H1 (cell line): ENCODE results near the gene C10orf95. TPM values are rescaled to one million over a fixed set of nuclear protein-coding genes. Genes with fewer than 3 reads are reported as not detected.

ENCODE experiments used
- CTCF ChIA-PET: fragments of 300-600 bp; sonication (Branson Sonifier 250); formaldehyde crosslinking; loops from one replicate; lab custom pipeline; 2021; ENCODE audit not compliant: partially characterized antibody; lab: Charles Lee
- POLR2A ChIA-PET: fragments of 300-600 bp; sonication (Branson Sonifier 250); formaldehyde crosslinking; loops from one replicate; lab custom pipeline; 2021; ENCODE audit warnings: inconsistent platforms; ENCODE audit not compliant: partially characterized antibody; lab: Charles Lee
- DNase-seq, 2 experiments: peaks; one replicate each; pipeline versions ENCODE4 v3.0.0 to v3.0.0-alpha.2; 2010 to 2022; ENCODE audit warnings: low spot score in 2 of 2, low read depth in 1 of 2, mixed read lengths in 1 of 2
- FAIRE-seq: peaks from 2 replicates; lab custom pipeline; 2011; peaks lifted over from hg19 to GRCh38; lab: Jason Lieb, UNC
- H2AFZ ChIP-seq: 2 replicates; pipeline ENCODE4 v1.8.1; 2012; ENCODE audit warnings: low read length, inconsistent platforms
- H2AK5ac ChIP-seq: 2 replicates; pipeline ENCODE4 v1.6.1; 2013; ENCODE audit warnings: low read depth, low read length
- H2BK120ac ChIP-seq: replicated peaks from 2 replicates; pipeline ENCODE3; 2013; ENCODE audit warnings: low read depth, low read length, inconsistent platforms
- H2BK12ac ChIP-seq: 2 replicates; pipeline ENCODE4 v1.6.1; 2013; ENCODE audit warnings: low read depth, low read length
- H2BK15ac ChIP-seq: 2 replicates; pipeline ENCODE4 v1.6.1; 2013; ENCODE audit warnings: low read length
- H2BK20ac ChIP-seq: 2 replicates; pipeline ENCODE4 v1.6.1; 2013; ENCODE audit warnings: low read length
- H2BK5ac ChIP-seq: 2 replicates; pipeline ENCODE4 v1.6.1; 2013; ENCODE audit warnings: low read depth, low read length
- H3K14ac ChIP-seq: 2 replicates; pipeline ENCODE4 v1.6.1; 2013; ENCODE audit warnings: inconsistent platforms; ENCODE audit not compliant: insufficient read length
- H3K18ac ChIP-seq: 2 replicates; pipeline ENCODE4 v1.6.1; 2013; ENCODE audit warnings: low read length; ENCODE audit errors: extremely low read depth
- H3K23ac ChIP-seq: 2 replicates; pipeline ENCODE4 v1.6.1; 2013; ENCODE audit warnings: inconsistent platforms; ENCODE audit not compliant: insufficient read length
- H3K23me2 ChIP-seq: 2 replicates; pipeline ENCODE4 v1.6.1; 2013; ENCODE audit warnings: low read depth, low read length
- H3K27ac ChIP-seq: 2 replicates; pipeline ENCODE4 v1.6.1; 2011; ENCODE audit warnings: low read depth, low read length, inconsistent platforms
- H3K27me3 ChIP-seq, 4 experiments: replicated peaks in 1 of 4; 1 replicate in 1 of 4; 2 replicates in 3 of 4; pipeline versions ENCODE4 v1.6.1 to v1.8.1; 2011 to 2013; ENCODE audit warnings: low read length in 3 of 4, mild to moderate bottlenecking in 3 of 4, inconsistent platforms in 2 of 4, mixed read lengths in 2 of 4, moderate library complexity in 1 of 4; ENCODE audit not compliant: control insufficient read depth in 3 of 4, insufficient read depth in 3 of 4; ENCODE audit errors: extremely low read depth in 1 of 4
- H3K36me3 ChIP-seq, 4 experiments: 2 replicates each; pipeline versions ENCODE4 v1.6.1 to v1.8.1; 2011 to 2013; ENCODE audit warnings: mild to moderate bottlenecking in 4 of 4, low read length in 3 of 4, moderate library complexity in 2 of 4, control low read depth in 1 of 4, inconsistent platforms in 1 of 4; ENCODE audit not compliant: insufficient read depth in 4 of 4, control insufficient read depth in 2 of 4
- H3K4ac ChIP-seq: replicated peaks from 2 replicates; pipeline ENCODE3; 2013; ENCODE audit warnings: low read length, low read depth, mixed read lengths, inconsistent platforms; ENCODE audit not compliant: insufficient read length
- H3K4me1 ChIP-seq, 4 experiments: replicated peaks in 1 of 4; 1 replicate in 1 of 4; 2 replicates in 3 of 4; pipeline versions ENCODE4 v1.6.1 to v1.8.1; 2011 to 2013; ENCODE audit warnings: low read length in 3 of 4, inconsistent platforms in 2 of 4, mixed read lengths in 1 of 4; ENCODE audit not compliant: insufficient read depth in 4 of 4, control insufficient read depth in 3 of 4
- H3K4me2 ChIP-seq, 2 experiments: 2 replicates each; pipeline versions ENCODE4 v1.6.1 to v1.8.1; 2011 to 2013; ENCODE audit warnings: low read depth in 2 of 2, low read length in 2 of 2, control low read depth in 1 of 2, inconsistent platforms in 1 of 2, mild to moderate bottlenecking in 1 of 2; ENCODE audit not compliant: insufficient read depth in 1 of 2
- H3K4me3 ChIP-seq, 4 experiments: fragments of 200-600, 300-600 bp in 1 of 4; sonication (generic), shearing (Covaris generic), sonication (Bioruptor Twin) in 1 of 4; 2 replicates each; pipeline versions ENCODE4 v1.5.1 to v1.8.1; 2011 to 2016; ENCODE audit warnings: low read length in 4 of 4, low read depth in 3 of 4, control low read depth in 2 of 4, inconsistent platforms in 2 of 4, mild to moderate bottlenecking in 2 of 4, mixed read lengths in 1 of 4, moderate library complexity in 1 of 4; ENCODE audit not compliant: insufficient read depth in 2 of 4; ENCODE audit errors: extremely low read depth in 1 of 4
- H3K56ac ChIP-seq: replicated peaks from 2 replicates; pipeline ENCODE3; 2013; ENCODE audit warnings: low read depth, mild to moderate bottlenecking, mixed read lengths, low read length, inconsistent platforms; ENCODE audit not compliant: insufficient read length
- H3K79me1 ChIP-seq: 2 replicates; pipeline ENCODE4 v1.6.1; 2013; ENCODE audit warnings: low read depth, low read length, control low read depth
- H3K79me2 ChIP-seq, 2 experiments: 2 replicates each; pipeline versions ENCODE4 v1.6.1 to v1.8.1; 2012 to 2013; ENCODE audit warnings: low read length in 2 of 2, mild to moderate bottlenecking in 2 of 2, inconsistent platforms in 1 of 2; ENCODE audit not compliant: insufficient read depth in 2 of 2, control insufficient read depth in 1 of 2
- H3K9ac ChIP-seq, 4 experiments: replicated peaks in 1 of 4; 1 replicate in 1 of 4; 2 replicates in 3 of 4; pipeline versions ENCODE4 v1.6.1 to v1.8.1; 2011 to 2013; ENCODE audit warnings: low read depth in 3 of 4, low read length in 3 of 4, control low read depth in 2 of 4, mild to moderate bottlenecking in 2 of 4, moderate library complexity in 2 of 4, inconsistent platforms in 1 of 4; ENCODE audit errors: extremely low read depth in 1 of 4
- H3K9me3 ChIP-seq, 2 experiments: 2 replicates each; pipeline versions ENCODE4 v1.6.1 to v1.8.1; 2012 to 2013; ENCODE audit warnings: mild to moderate bottlenecking in 2 of 2, moderate library complexity in 2 of 2, control low read depth in 1 of 2, inconsistent platforms in 1 of 2, low read depth in 1 of 2, low read length in 1 of 2, mixed read lengths in 1 of 2; ENCODE audit not compliant: insufficient read depth in 2 of 2
- H4K20me1 ChIP-seq, 2 experiments: replicated peaks in 1 of 2; 2 replicates each; pipeline versions ENCODE3 to v1.8.1; 2011 to 2013; ENCODE audit warnings: inconsistent platforms in 2 of 2, low read length in 2 of 2, mild to moderate bottlenecking in 1 of 2; ENCODE audit not compliant: insufficient read depth in 2 of 2, control insufficient read depth in 1 of 2
- H4K5ac ChIP-seq: 2 replicates; pipeline ENCODE4 v1.6.1; 2013; ENCODE audit warnings: low read length, low read depth, mixed read lengths, inconsistent platforms; ENCODE audit not compliant: insufficient read length
- H4K8ac ChIP-seq: 2 replicates; pipeline ENCODE4 v1.8.0; 2013; ENCODE audit warnings: mild to moderate bottlenecking, moderate library complexity, low read length, inconsistent platforms; ENCODE audit not compliant: insufficient read depth; ENCODE audit errors: extremely low read depth
- H4K91ac ChIP-seq: replicated peaks from 2 replicates; pipeline ENCODE3; 2013; ENCODE audit warnings: low read length, mixed read lengths, inconsistent platforms; ENCODE audit not compliant: insufficient read length
- BACH1 ChIP-seq: IDR thresholded peaks from 2 replicates; pipeline ENCODE4 v1.6.1; 2012; ENCODE audit warnings: low read length, improper control_type of control experiment
- KDM4A ChIP-seq: IDR thresholded peaks from one replicate; pipeline ENCODE4 v1.7.1; 2012; ENCODE audit warnings: low read depth, mild to moderate bottlenecking, moderate library complexity, low read length, inconsistent platforms; ENCODE audit not compliant: severe bottlenecking
- RFX5 ChIP-seq: IDR thresholded peaks from 2 replicates; pipeline ENCODE4 v1.6.1; 2011; ENCODE audit warnings: low read depth, low read length, improper control_type of control experiment, borderline replicate concordance
- SP2 ChIP-seq: IDR thresholded peaks from 2 replicates; pipeline ENCODE4 v1.6.1; 2012; ENCODE audit warnings: mild to moderate bottlenecking, low read length, inconsistent platforms
- YY1 ChIP-seq: IDR thresholded peaks from 2 replicates; pipeline ENCODE4 v1.6.1; 2011; ENCODE audit warnings: low read depth, mild to moderate bottlenecking, low read length
- WGBS, 2 experiments: shearing (Covaris generic) in 1 of 2; methylation state at CpG; one replicate each; pipeline versions ENCODE4 v1.1.6 to v1.1.7; 2013 to 2015; ENCODE audit warnings: low lambda C conversion rate in 2 of 2, mixed read lengths in 2 of 2, inconsistent platforms in 1 of 2, low coverage in 1 of 2, missing lambda C conversion rate in 1 of 2; ENCODE audit not compliant: insufficient replicate concordance in 2 of 2, insufficient coverage in 1 of 2, insufficient read length in 1 of 2; ENCODE audit errors: extremely low coverage in 1 of 2, missing lambda C conversion rate in 1 of 2; 5-methylcytosine and 5-hydroxymethylcytosine counted together
- polyA plus RNA-seq, 7 experiments: library from polyadenylated mRNA; depleted of rRNA in 3 of 7; stranded (reverse) in 5 of 7; unstranded in 2 of 7; fragments of >200 nt in 5 of 7; fragments of 200-250 nt in 2 of 7; gene quantifications; 1 replicate in 5 of 7; 2 replicates in 1 of 7; 4 replicates in 1 of 7; pipeline versions ENCODE4 v1.2.1 to v1.2.3, GENCODE V29; 2011 to 2013; ENCODE audit warnings: missing spikeins in 2 of 7, mixed read lengths in 2 of 7
- total RNA-seq: library from RNA; stranded (reverse); fragmentation: NEBNext Ultra II Directional; extraction: Animal tissue kit (Norgen Biotek cat#: 25700); gene quantifications from 2 replicates; pipeline ENCODE4 v1.2.1, GENCODE V29; 2021
- TF ChIP-seq, protein P1 (sequence below): IDR thresholded peaks from 2 replicates; pipeline ENCODE4 v1.6.1; 2012; ENCODE audit warnings: low read length, inconsistent platforms

The C10orf95 gene
- total and polyA plus RNA-seq, 2 of the 8 experiments (the other 6 are each of a cell fraction or from before 2014, with no cell fraction given) = 0.34 to 0.48 TPM

DNA sequence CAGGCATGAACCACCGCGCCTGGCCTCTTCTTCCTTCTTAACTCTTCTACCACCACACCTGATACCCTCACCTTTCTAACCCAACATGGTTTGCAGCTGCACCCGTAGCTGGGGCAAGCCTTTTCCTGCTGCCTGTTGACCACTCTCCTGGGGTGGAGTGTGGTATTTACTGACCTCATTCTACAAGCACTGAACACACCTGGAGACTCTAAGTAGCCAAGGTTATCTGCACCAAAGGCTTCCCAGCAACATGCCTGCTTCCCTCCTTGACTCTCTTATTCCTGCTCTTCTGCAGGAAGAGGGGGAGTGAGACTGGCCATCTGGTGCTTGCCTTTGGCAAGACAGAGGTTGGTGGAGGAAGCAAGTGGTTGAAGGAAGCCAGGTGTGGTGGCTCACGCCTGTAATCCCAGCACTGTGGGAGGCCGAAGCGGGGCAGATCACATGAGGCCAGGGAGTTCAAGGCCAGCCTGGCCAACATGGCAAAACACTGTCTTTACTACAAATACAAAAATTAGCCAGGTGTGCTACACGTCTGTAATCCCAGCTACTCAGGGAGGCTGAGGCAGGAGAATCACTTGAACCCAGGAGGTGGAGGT is 41.1 kb upstream of the C10orf95 start:
- POLR2A ChIA-PET = no interaction called here
- no peak for FAIRE-seq
- no peak overlapping the region for H3K14ac ChIP-seq

More for the DNA sequence above, 41.1 kb upstream of the C10orf95 start:
- Histone ChIP-seq H2BK20ac (no peak overlapping the region), H4K91ac (no peak overlapping the region), H3K27ac (no peak overlapping the region), H3K79me2 (peaks cover 0 to 25% of the 10 kb centered on the region in 2 experiments; a peak in 2 of 4 replicates), H3K4ac (no peak overlapping the region), H2BK15ac (no peak overlapping the region), H3K56ac (no peak overlapping the region), H2AK5ac (no peak overlapping the region), H2BK120ac (no peak overlapping the region), H4K8ac (no peak overlapping the region), H3K9ac (no peak overlapping the region), H3K4me1 (no peaks in the 10 kb centered on the region), H3K23ac (no peak overlapping the region), H3K36me3 (peaks cover 8 to 19% (median 11%) of the 10 kb centered on the region in 4 experiments; a peak in 7 of 8 replicates), H3K23me2 (no peaks in the 10 kb centered on the region), H3K27me3 (no peaks in the 10 kb centered on the region), H2BK5ac (no peak overlapping the region), H3K9me3 (no peaks in the 10 kb centered on the region), H2BK12ac (no peak overlapping the region), H3K4me2 (no peak overlapping the region), H4K5ac (no peak overlapping the region), H3K18ac (no peak overlapping the region), H3K79me1 (peaks cover 12% of the 10 kb centered on the region), H4K20me1 (peaks cover 0 to 11% of the 10 kb centered on the region in 2 experiments), H3K4me3 (no peak overlapping the region), H2AFZ (no peak overlapping the region)
- no peak for TF ChIP-seq RFX5
- TF ChIP-seq YY1 = no peak
- no peak for TF ChIP-seq BACH1
- no peak for TF ChIP-seq KDM4A
- no peak for TF ChIP-seq SP2
- TF ChIP-seq, protein P1, sequence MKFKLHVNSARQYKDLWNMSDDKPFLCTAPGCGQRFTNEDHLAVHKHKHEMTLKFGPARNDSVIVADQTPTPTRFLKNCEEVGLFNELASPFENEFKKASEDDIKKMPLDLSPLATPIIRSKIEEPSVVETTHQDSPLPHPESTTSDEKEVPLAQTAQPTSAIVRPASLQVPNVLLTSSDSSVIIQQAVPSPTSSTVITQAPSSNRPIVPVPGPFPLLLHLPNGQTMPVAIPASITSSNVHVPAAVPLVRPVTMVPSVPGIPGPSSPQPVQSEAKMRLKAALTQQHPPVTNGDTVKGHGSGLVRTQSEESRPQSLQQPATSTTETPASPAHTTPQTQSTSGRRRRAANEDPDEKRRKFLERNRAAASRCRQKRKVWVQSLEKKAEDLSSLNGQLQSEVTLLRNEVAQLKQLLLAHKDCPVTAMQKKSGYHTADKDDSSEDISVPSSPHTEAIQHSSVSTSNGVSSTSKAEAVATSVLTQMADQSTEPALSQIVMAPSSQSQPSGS = no peak
- WGBS, 2 experiments = 92% methylated on average over 6 of the region's 7 CpGs; no CpG with 5 or more reads in 1 of the 2 experiments
- DNase-seq = no peak
- CTCF ChIA-PET = interaction anchor here (0.6 to 1.9 kb wide), 4 partner anchors 92 to 784 kb away, joined by 3 to 5 read pairs (median 3); no protein-coding TSS in a partner anchor
